HepG2 (cell line): ENCODE results near the gene SPTB. TPM values are rescaled to one million over a fixed set of nuclear protein-coding genes. Genes with fewer than 3 reads are reported as not detected.
A peak's percentile ranks its signal among the peaks of the same experiment; 100 is the strongest.

Experiments
- ARID2 ChIP-seq: sonication (generic); formaldehyde crosslinking; IDR thresholded peaks from 2 replicates; pipeline ENCODE4 v1.8.1; 2022; ENCODE audit warnings: mild to moderate bottlenecking, missing genetic modification reagents, borderline replicate concordance
- ARID3A ChIP-seq: IDR thresholded peaks from 2 replicates; pipeline ENCODE4 v1.6.1; 2012; ENCODE audit warnings: low read depth, low read length, improper control_type of control experiment
- ATF2 ChIP-seq: sonication (generic); formaldehyde crosslinking; IDR thresholded peaks from 2 replicates; pipeline ENCODE4 v1.4.0; 2020; ENCODE audit warnings: missing genetic modification reagents
- CBX2 ChIP-seq, 2 experiments: fragments of 200-600 bp in 1 of 2; sonication (generic); formaldehyde crosslinking in 1 of 2; IDR thresholded peaks; 2 replicates each; pipeline versions ENCODE4 v1.7.0 to v1.8.1; 2018 to 2022; ENCODE audit warnings: low read depth in 2 of 2, low read length in 1 of 2, mild to moderate bottlenecking in 1 of 2, missing genetic modification reagents in 1 of 2
- CENPBD1 ChIP-seq: sonication (generic); formaldehyde crosslinking; IDR thresholded peaks from 2 replicates; pipeline ENCODE4 v1.8.0; 2022; ENCODE audit warnings: missing genetic modification reagents, low read depth, mild to moderate bottlenecking, borderline replicate concordance
- HNRNPUL1 ChIP-seq: fragments of 200-400 bp; formaldehyde crosslinking; IDR thresholded peaks from 2 replicates; pipeline ENCODE4 v1.6.1; 2017; ENCODE audit warnings: low read depth, mild to moderate bottlenecking, low read length, moderate library complexity
- MED13 ChIP-seq: sonication (generic); formaldehyde crosslinking; IDR thresholded peaks from 2 replicates; pipeline ENCODE4 v1.5.0; 2020; ENCODE audit warnings: missing genetic modification reagents
- NFAT5 ChIP-seq: sonication (generic); formaldehyde crosslinking; IDR thresholded peaks from 2 replicates; pipeline ENCODE4 v1.4.0; 2020; ENCODE audit warnings: missing genetic modification reagents
- NR2F6 ChIP-seq, 2 experiments: IDR thresholded peaks; 2 replicates each; pipeline ENCODE4 v1.6.1; 2016; ENCODE audit warnings: antibody characterized with exemption in 1 of 2, mild to moderate bottlenecking in 1 of 2
- PHF21A ChIP-seq: sonication (generic); formaldehyde crosslinking; IDR thresholded peaks from 2 replicates; pipeline ENCODE4 v1.5.0; 2020; ENCODE audit warnings: mild to moderate bottlenecking, missing genetic modification reagents
- SETDB1 ChIP-seq: sonication (generic); formaldehyde crosslinking; IDR thresholded peaks from 2 replicates; pipeline ENCODE4 v1.5.1; 2020; ENCODE audit warnings: missing genetic modification reagents, mild to moderate bottlenecking, borderline replicate concordance
- UBTF ChIP-seq: sonication (generic); formaldehyde crosslinking; IDR thresholded peaks from 2 replicates; pipeline ENCODE4 v1.4.0; 2020; ENCODE audit warnings: mild to moderate bottlenecking, missing genetic modification reagents
- ZBTB7B ChIP-seq: sonication (generic); formaldehyde crosslinking; IDR thresholded peaks from 2 replicates; pipeline ENCODE4 v1.4.0; 2020; ENCODE audit warnings: missing genetic modification reagents
- ZFY ChIP-seq: sonication (generic); formaldehyde crosslinking; IDR thresholded peaks from 2 replicates; pipeline ENCODE4 v1.4.0; 2020; ENCODE audit warnings: missing genetic modification reagents
- ZNF143 ChIP-seq: sonication (generic); formaldehyde crosslinking; IDR thresholded peaks from 2 replicates; pipeline ENCODE4 v1.4.0; 2020; ENCODE audit warnings: missing genetic modification reagents
- ZNF251 ChIP-seq: sonication (generic); formaldehyde crosslinking; IDR thresholded peaks from 2 replicates; pipeline ENCODE4 v1.9.0; 2021; ENCODE audit warnings: mild to moderate bottlenecking, missing genetic modification reagents
- ZNF557 ChIP-seq: sonication (generic); formaldehyde crosslinking; IDR thresholded peaks from 2 replicates; pipeline ENCODE4 v1.4.0; 2020; ENCODE audit warnings: missing genetic modification reagents
- ZNF629 ChIP-seq: sonication (generic); formaldehyde crosslinking; conservative IDR thresholded peaks from 2 replicates; pipeline ENCODE4 v1.5.0; 2020; ENCODE audit warnings: missing genetic modification reagents
- polyA plus RNA-seq, 8 experiments: library from polyadenylated mRNA; depleted of rRNA in 3 of 8; stranded (reverse) in 7 of 8; unstranded in 1 of 8; fragments of >200 nt; fragmentation: Illumina TruSeq in 4 of 8; extraction: Trizol in 4 of 8; gene quantifications; 2 replicates each; pipeline versions ENCODE4 v1.2.1 to v1.2.3, GENCODE V29; 2011 to 2016; ENCODE audit warnings: low read depth in 4 of 8, missing spikeins in 1 of 8, mixed read lengths in 1 of 8; ENCODE audit not compliant: insufficient read depth in 1 of 8
- total RNA-seq, 5 experiments: library from RNA; depleted of rRNA; stranded (reverse); fragments of >200 nt; fragmentation: Illumina TruSeq; extraction: Trizol; gene quantifications; 2 replicates each; pipeline ENCODE4 v1.2.3, GENCODE V29; 2016; ENCODE audit warnings: low read depth in 1 of 5

The SPTB gene
- total and polyA plus RNA-seq, 2 of the 13 experiments (the other 11 are each of a cell fraction or from before 2014, with no cell fraction given), result 0.01 to 0.02 TPM

- TF ChIP-seq ARID3A (no peak), ATF2 (CRISPR knock-in tag) (0 out of 2 replicates have a peak, but pooled peaks have one; percentile 21), SETDB1 (CRISPR knock-in tag) (no peak), CBX2 (IDR thresholded peaks at IDR 0.05; ENCODE audit: low read depth, low read length) (no peak; the same call in 1 of the 2 replicates), CBX2 (CRISPR knock-in tag; IDR thresholded peaks at IDR 0.05; ENCODE audit: low read depth) (peak; percentile 87; the same call in 1 of the 2 replicates), HNRNPUL1 (peak; percentile 80), MED13 (CRISPR knock-in tag) (peak; percentile 83), UBTF (CRISPR knock-in tag) (peak; percentile 89), PHF21A (CRISPR knock-in tag) (0 out of 2 replicates have a peak, but pooled peaks have one; percentile 46), ZNF143 (CRISPR knock-in tag) (no peak), ARID2 (CRISPR knock-in tag) (no peak), ZNF557 (0 out of 2 replicates have a peak, but pooled peaks have one; percentile 80), ZNF251 (0 out of 2 replicates have a peak, but pooled peaks have one; percentile 55), ZFY (CRISPR knock-in tag) (peak; percentile 55; the same call in 1 of the 2 replicates), ZNF629 (CRISPR knock-in tag) (0 out of 2 replicates have a peak, but pooled peaks have one; percentile 18), ZBTB7B (CRISPR knock-in tag) (peak; percentile 73; the same call in 1 of the 2 replicates), NR2F6 (IDR thresholded peaks at IDR 0.05) (no peak), NR2F6 (CRISPR knock-in tag; IDR thresholded peaks at IDR 0.05) (peak; percentile 78), NFAT5 (no peak), CENPBD1 (CRISPR knock-in tag) (no peak)
These were observed 175.5 kb downstream of the SPTB start, which contains the start of gene PLEKHG3 (continued) for GRCh38 chr14:64704143-64704742.
